GM12878 (cell line): Measurements from ENCODE around the gene COL16A1. TPM values are rescaled to one million over a fixed set of nuclear protein-coding genes. Genes with fewer than 3 reads are reported as not detected.

Experiments
- ATAC-seq: fragments of 200-7000 bp; cut with Tn5 transposase; 3 replicates; pipeline ENCODE4 v1.9.1; 2020; ENCODE audit warnings: mild to moderate bottlenecking, moderate library complexity
- BruUV-seq: library from RNA; stranded (reverse); fragments of 400-500 nt; replicated peaks from 2 replicates; lab custom pipeline; 2021; lab: Mats Ljungman, UMichigan
- CTCF ChIA-PET: fragments of 300-600 bp; sonication (Branson Sonifier 250); formaldehyde crosslinking; extraction: SDS; loops from one replicate; lab custom pipeline; 2021; ENCODE audit warnings: inconsistent platforms; lab: Yijun Ruan, JAX
- POLR2A ChIA-PET: fragments of 350-600 bp; formaldehyde crosslinking; extraction: SDS; loops from one replicate; lab custom pipeline; 2021; ENCODE audit warnings: inconsistent platforms; lab: Charles Lee
- RAD21 ChIA-PET: fragments of 300-600 bp; sonication (Branson Sonifier 250); formaldehyde crosslinking; loops from one replicate; lab custom pipeline; 2023; ENCODE audit warnings: antibody characterized with exemption; ENCODE audit not compliant: unreplicated experiment; lab: Charles Lee
- SMC1A ChIA-PET: fragments of 300-600 bp; sonication (Branson Sonifier 250); formaldehyde crosslinking; loops from one replicate; lab custom pipeline; 2023; ENCODE audit not compliant: unreplicated experiment, uncharacterized antibody; lab: Charles Lee
- DNase-seq: peaks from one replicate; pipeline ENCODE4 v3.0.0-alpha.2; 2011; ENCODE audit warnings: low read depth, low spot score
- FAIRE-seq: peaks from 3 replicates; lab custom pipeline; 2011; peaks lifted over from hg19 to GRCh38; lab: Jason Lieb, UNC
- H2AFZ ChIP-seq: 2 replicates; pipeline ENCODE4 v1.6.0; 2011; ENCODE audit warnings: low read depth, low read length, control low read depth; ENCODE audit not compliant: control insufficient read depth
- H3K27ac ChIP-seq: 2 replicates; pipeline ENCODE4 v1.5.1; 2011; ENCODE audit warnings: control low read depth; ENCODE audit not compliant: control insufficient read depth, insufficient read depth
- H3K27me3 ChIP-seq, 2 experiments: replicated peaks in 1 of 2; 2 replicates each; pipeline versions ENCODE4 v1.6.0 to v1.6.1; 2011; ENCODE audit warnings: low read length in 1 of 2; ENCODE audit not compliant: control insufficient read depth in 2 of 2, insufficient read depth in 2 of 2
- H3K36me3 ChIP-seq, 2 experiments: 2 replicates each; pipeline ENCODE4 v1.5.1; 2011; ENCODE audit warnings: low read length in 1 of 2; ENCODE audit not compliant: control insufficient read depth in 2 of 2, insufficient read depth in 2 of 2
- H3K4me1 ChIP-seq: 2 replicates; pipeline ENCODE4 v1.6.1; 2011; ENCODE audit warnings: mild to moderate bottlenecking, low read length, moderate library complexity, mixed read lengths; ENCODE audit not compliant: control insufficient read depth, insufficient read depth
- H3K4me2 ChIP-seq: 2 replicates; pipeline ENCODE4 v1.6.0; 2011; ENCODE audit warnings: control low read depth; ENCODE audit not compliant: control insufficient read depth, insufficient read depth
- H3K4me3 ChIP-seq: fragments of 200-600 bp; sonication (generic); 2 replicates; pipeline ENCODE4 v1.5.1; 2016
- H3K79me2 ChIP-seq: 2 replicates; pipeline ENCODE4 v1.6.0; 2011; ENCODE audit warnings: low read length; ENCODE audit not compliant: control insufficient read depth, insufficient read depth
- H3K9ac ChIP-seq: 2 replicates; pipeline ENCODE4 v1.8.0; 2011; ENCODE audit warnings: low read length, control low read depth, mixed read lengths; ENCODE audit not compliant: control insufficient read depth, insufficient read depth
- H3K9me3 ChIP-seq: replicated peaks from 3 replicates; pipeline ENCODE4 v1.5.1; 2011; ENCODE audit warnings: mild to moderate bottlenecking, low read length; ENCODE audit not compliant: control insufficient read depth, insufficient read depth
- H4K20me1 ChIP-seq: 2 replicates; pipeline ENCODE4 v1.6.0; 2011; ENCODE audit not compliant: control insufficient read depth, insufficient read depth
- E4F1 ChIP-seq: fragments of 450-650 bp; IDR thresholded peaks from 2 replicates; pipeline ENCODE4 v1.6.1; 2018; ENCODE audit warnings: borderline replicate concordance, mild to moderate bottlenecking; ENCODE audit not compliant: partially characterized antibody
- EGR1 ChIP-seq, 2 experiments: IDR thresholded peaks; 1 replicate in 1 of 2; 2 replicates in 1 of 2; pipeline ENCODE4 v1.6.1; 2011 to 2012; ENCODE audit warnings: low read depth in 2 of 2, low read length in 2 of 2, borderline replicate concordance in 1 of 2, mild to moderate bottlenecking in 1 of 2, moderate library complexity in 1 of 2
- HCFC1 ChIP-seq: fragments of 150-350 bp; IDR thresholded peaks from 2 replicates; pipeline ENCODE4 v1.6.1; 2014; ENCODE audit warnings: low read length
- MEF2B ChIP-seq: fragments of 450-650 bp; IDR thresholded peaks from 2 replicates; pipeline ENCODE4 v1.6.1; 2018; ENCODE audit warnings: mild to moderate bottlenecking, moderate library complexity; ENCODE audit not compliant: partially characterized antibody, poor library complexity, severe bottlenecking
- MXI1 ChIP-seq: fragments of 150-350 bp; IDR thresholded peaks from 2 replicates; pipeline ENCODE4 v1.6.1; 2011; ENCODE audit warnings: low read depth, mild to moderate bottlenecking, inconsistent platforms, low read length, improper control_type of control experiment
- MYC ChIP-seq: IDR thresholded peaks from 2 replicates; pipeline ENCODE4 v1.6.1; 2011; ENCODE audit warnings: mild to moderate bottlenecking, low read length, moderate library complexity, inconsistent platforms; ENCODE audit not compliant: insufficient read depth, insufficient replicate concordance, insufficient read length, severe bottlenecking
- NBN ChIP-seq: fragments of 450-650 bp; IDR thresholded peaks from 2 replicates; pipeline ENCODE4 v1.6.1; 2016
- RB1 ChIP-seq: fragments of 450-650 bp; formaldehyde crosslinking; IDR thresholded peaks from 2 replicates; pipeline ENCODE4 v1.6.1; 2017; ENCODE audit warnings: mild to moderate bottlenecking, borderline replicate concordance
- SP1 ChIP-seq: IDR thresholded peaks from one replicate; pipeline ENCODE4 v1.6.1; 2011; ENCODE audit warnings: low read depth, low read length
- TBL1XR1 ChIP-seq: IDR thresholded peaks from 2 replicates; pipeline ENCODE4 v1.6.1; 2012; ENCODE audit warnings: low read depth, low read length, improper control_type of control experiment
- WGBS: methylation state at CpG from one replicate; pipeline ENCODE4 v1.1.6; 2016; ENCODE audit warnings: low lambda C conversion rate; ENCODE audit not compliant: insufficient replicate concordance, insufficient coverage; ENCODE audit errors: missing lambda C conversion rate; 5-methylcytosine and 5-hydroxymethylcytosine counted together
- in situ Hi-C: fragments of 300-500 bp; cut with MboI; formaldehyde crosslinking; loops from 9 replicates; pipeline ENCODE4 v1.14.3; 2018; ENCODE audit warnings: mixed read lengths
- intact Hi-C: fragments of 100-400 bp; cut with micrococcal nuclease; formaldehyde crosslinking; loops from one replicate; pipeline ENCODE4 v1.14.2; 2022; ENCODE audit not compliant: unreplicated experiment
- polyA plus RNA-seq, 11 experiments: library from polyadenylated mRNA; depleted of rRNA in 4 of 11; unstranded in 6 of 11; stranded (reverse) in 5 of 11; fragments of >200 nt; fragmentation: Nextera tagmentation in 4 of 11; fragmentation: Illumina TruSeq in 1 of 11; extraction: Ambion mirVana in 4 of 11; extraction: Trizol in 1 of 11; gene quantifications; 1 replicate in 1 of 11; 2 replicates in 10 of 11; pipeline versions ENCODE4 v1.2.1 to v1.2.3, GENCODE V29; 2011 to 2016; ENCODE audit warnings: inconsistent platforms in 2 of 11, missing spikeins in 2 of 11, low read depth in 1 of 11
- total RNA-seq, 4 experiments: library from RNA; depleted of rRNA in 3 of 4; stranded (reverse); fragments of >200 nt in 3 of 4; fragmentation: Illumina TruSeq in 1 of 4; extraction: Trizol in 1 of 4; gene quantifications; 2 replicates each; pipeline versions ENCODE4 v1.2.1 to v1.2.3, GENCODE V29; 2013 to 2021
- TF ChIP-seq, protein P1 (sequence below): fragments of 450-650 bp; formaldehyde crosslinking; IDR thresholded peaks from 2 replicates; pipeline ENCODE4 v1.5.0; 2022; ENCODE audit warnings: mild to moderate bottlenecking, missing genetic modification characterization

The COL16A1 gene
- total and polyA plus RNA-seq, 10 of the 15 experiments (the other 5 are each of a cell fraction or from before 2014, with no cell fraction given) = 0.02 to 3.7 (median 0.59) TPM

- TF ChIP-seq HCFC1 (no peak), E4F1 (no peak), NBN (no peak), MEF2B (no peak), MXI1 (no peak)
Observed at GRCh38 chr1:31690921-31691320, 12.9 kb downstream of the COL16A1 start (continued).

GRCh38 chr1:31689854-31690253 is 14.0 kb downstream of the COL16A1 start:
- Histone ChIP-seq H3K79me2 (no peaks in the 10 kb centered on the region), H3K9me3 (no peaks in the 10 kb centered on the region), H3K4me3 (no peak overlapping the region), H3K9ac (no peak overlapping the region), H3K36me3 (no peaks in the 10 kb centered on the region), H3K4me1 (peaks cover 3% of the 10 kb centered on the region; the same call in 1 of the 2 replicates), H3K27me3 (peaks cover under 1 to 1% of the 10 kb centered on the region in 2 experiments; a peak in 3 of 4 replicates), H3K4me2 (no peak overlapping the region), H3K27ac (no peak overlapping the region), H4K20me1 (no peaks in the 10 kb centered on the region), H2AFZ (no peak overlapping the region)
- WGBS = 55% methylated on average over 6 of the region's 6 CpGs
- POLR2A ChIA-PET = no interaction called here
- RAD21 ChIA-PET = no interaction called here
- ATAC-seq (no peak), FAIRE-seq (no peak), DNase-seq (no peak)
- intact Hi-C loops (no loop called here), in situ Hi-C loops (no loop called here)
- TF ChIP-seq, protein P1, sequence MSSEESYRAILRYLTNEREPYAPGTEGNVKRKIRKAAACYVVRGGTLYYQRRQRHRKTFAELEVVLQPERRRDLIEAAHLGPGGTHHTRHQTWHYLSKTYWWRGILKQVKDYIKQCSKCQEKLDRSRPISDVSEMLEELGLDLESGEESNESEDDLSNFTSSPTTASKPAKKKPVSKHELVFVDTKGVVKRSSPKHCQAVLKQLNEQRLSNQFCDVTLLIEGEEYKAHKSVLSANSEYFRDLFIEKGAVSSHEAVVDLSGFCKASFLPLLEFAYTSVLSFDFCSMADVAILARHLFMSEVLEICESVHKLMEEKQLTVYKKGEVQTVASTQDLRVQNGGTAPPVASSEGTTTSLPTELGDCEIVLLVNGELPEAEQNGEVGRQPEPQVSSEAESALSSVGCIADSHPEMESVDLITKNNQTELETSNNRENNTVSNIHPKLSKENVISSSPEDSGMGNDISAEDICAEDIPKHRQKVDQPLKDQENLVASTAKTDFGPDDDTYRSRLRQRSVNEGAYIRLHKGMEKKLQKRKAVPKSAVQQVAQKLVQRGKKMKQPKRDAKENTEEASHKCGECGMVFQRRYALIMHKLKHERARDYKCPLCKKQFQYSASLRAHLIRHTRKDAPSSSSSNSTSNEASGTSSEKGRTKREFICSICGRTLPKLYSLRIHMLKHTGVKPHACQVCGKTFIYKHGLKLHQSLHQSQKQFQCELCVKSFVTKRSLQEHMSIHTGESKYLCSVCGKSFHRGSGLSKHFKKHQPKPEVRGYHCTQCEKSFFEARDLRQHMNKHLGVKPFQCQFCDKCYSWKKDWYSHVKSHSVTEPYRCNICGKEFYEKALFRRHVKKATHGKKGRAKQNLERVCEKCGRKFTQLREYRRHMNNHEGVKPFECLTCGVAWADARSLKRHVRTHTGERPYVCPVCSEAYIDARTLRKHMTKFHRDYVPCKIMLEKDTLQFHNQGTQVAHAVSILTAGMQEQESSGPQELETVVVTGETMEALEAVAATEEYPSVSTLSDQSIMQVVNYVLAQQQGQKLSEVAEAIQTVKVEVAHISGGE = no peak
- TF ChIP-seq SP1 = no peak
- no peak for TF ChIP-seq MYC
- no peak for TF ChIP-seq RB1
- no peak for TF ChIP-seq EGR1 (IDR thresholded peaks at IDR 0.05; ENCODE audit: borderline replicate concordance in 1 of 2, low read depth in 2 of 2, low read length in 2 of 2)
- no peak for TF ChIP-seq TBL1XR1
- SMC1A ChIA-PET = interaction anchor here (1.3 kb wide), 1 partner anchor 14 kb away, joined by 3 read pairs; the partner anchor contains the start of gene COL16A1
- no TSS peak for BruUV-seq
- CTCF ChIA-PET = interaction anchor here (1.4 kb wide), 1 partner anchor 96 kb away, joined by 3 read pairs; no protein-coding TSS in a partner anchor
